ENCODE results near the gene FXYD5.

The FXYD5 gene

GRCh38 chr19:35123573-35123972 lies 31.0 kb upstream of the FXYD5 start:
- no peak overlapping the region for H3K27ac ChIP-seq (replicated peaks)
- TF ChIP-seq GABPA (IDR thresholded peaks at IDR 0.05; ENCODE audit: low read depth) (no peak), CTCF (IDR thresholded peaks at IDR 0.05; ENCODE audit: insufficient read depth, low read length) (no peak), POLR2AphosphoS5 (IDR thresholded peaks at IDR 0.05; ENCODE audit: low read depth) (no peak), REST (IDR thresholded peaks at IDR 0.05; ENCODE audit: insufficient replicate concordance, low read depth) (no peak), SPI1 (IDR thresholded peaks at IDR 0.05; ENCODE audit: borderline replicate concordance, low read depth) (no peak)
- H3K27me3 ChIP-seq (ENCODE audit: insufficient read depth, poor library complexity, severe bottlenecking), result no peaks in the 10 kb centered on the region

GRCh38 chr19:35124098-35125060 lies 30.2 kb upstream of the FXYD5 start:
- no peak for TF ChIP-seq POLR2AphosphoS5 (IDR thresholded peaks at IDR 0.05; ENCODE audit: low read depth)
- no peak for TF ChIP-seq CTCF (IDR thresholded peaks at IDR 0.05; ENCODE audit: insufficient read depth, low read length)
- no peak for TF ChIP-seq REST (IDR thresholded peaks at IDR 0.05; ENCODE audit: insufficient replicate concordance, low read depth)
- no peak for TF ChIP-seq GABPA (IDR thresholded peaks at IDR 0.05; ENCODE audit: low read depth)
- TF ChIP-seq SPI1 (IDR thresholded peaks at IDR 0.05; ENCODE audit: borderline replicate concordance, low read depth), result no peak
- DNase-seq (ENCODE audit: low read depth in 1 of 2, low spot score in 1 of 2), result peak; percentile 39 to 58
- H3K27ac ChIP-seq (replicated peaks), result no peak overlapping the region

More at GRCh38 chr19:35123573-35123972, 31.0 kb upstream of the FXYD5 start:
- no peak for DNase-seq (ENCODE audit: low read depth in 1 of 2, low spot score in 1 of 2)
- no peak overlapping the region for H3K4me3 ChIP-seq (replicated peaks; ENCODE audit: insufficient read depth, low read length)

GRCh38 chr19:35125270-35125717 lies 29.2 kb upstream of the FXYD5 start:
- no peak overlapping the region for H3K4me3 ChIP-seq (replicated peaks; ENCODE audit: insufficient read depth, low read length)
- no peak for DNase-seq (ENCODE audit: low read depth in 1 of 2, low spot score in 1 of 2)
- no peak for TF ChIP-seq POLR2AphosphoS5 (IDR thresholded peaks at IDR 0.05; ENCODE audit: low read depth)
- no peaks in the 10 kb centered on the region for H3K27me3 ChIP-seq (ENCODE audit: insufficient read depth, poor library complexity, severe bottlenecking)
- H3K27ac ChIP-seq (replicated peaks), result no peak overlapping the region

More at GRCh38 chr19:35124098-35125060, 30.2 kb upstream of the FXYD5 start:
- Histone ChIP-seq H3K27me3 (ENCODE audit: insufficient read depth, poor library complexity, severe bottlenecking) (no peaks in the 10 kb centered on the region), H3K4me3 (replicated peaks; ENCODE audit: insufficient read depth, low read length) (peak overlapping the region; percentile 33)

- DNase-seq (ENCODE audit: low read depth in 1 of 2, low spot score in 1 of 2), result no peak
- H3K4me3 ChIP-seq (replicated peaks; ENCODE audit: insufficient read depth, low read length), result no peak overlapping the region
- no peaks in the 10 kb centered on the region for H3K27me3 ChIP-seq (ENCODE audit: insufficient read depth, poor library complexity, severe bottlenecking)
- no peak for TF ChIP-seq POLR2AphosphoS5 (IDR thresholded peaks at IDR 0.05; ENCODE audit: low read depth)
- no peak for TF ChIP-seq GABPA (IDR thresholded peaks at IDR 0.05; ENCODE audit: low read depth)
- TF ChIP-seq CTCF (IDR thresholded peaks at IDR 0.05; ENCODE audit: insufficient read depth, low read length), result no peak
- no peak for TF ChIP-seq SPI1 (IDR thresholded peaks at IDR 0.05; ENCODE audit: borderline replicate concordance, low read depth)
- TF ChIP-seq REST (IDR thresholded peaks at IDR 0.05; ENCODE audit: insufficient replicate concordance, low read depth), result no peak
- no peak overlapping the region for H3K27ac ChIP-seq (replicated peaks)
These were observed 28.5 kb upstream of the FXYD5 start for GRCh38 chr19:35125749-35126623.
